Hindlimb muscle (tissue), 1 donor: ENCODE results near the gene GID8. TPM values are rescaled to one million over a fixed set of nuclear protein-coding genes. Genes with fewer than 3 reads are reported as not detected.
"Not testable (repeated sequence)": the region's sequence is repeated elsewhere in the genome, so short reads cannot be mapped to it uniquely, and the experiment has no call there.

ENCODE experiments used
- DNase-seq: peaks from one replicate; pipeline ENCODE4 v3.0.0-alpha.2; 2013
- polyA plus RNA-seq: library from polyadenylated mRNA; unstranded; fragments of 120-200 nt; gene quantifications from one replicate; pipeline ENCODE4 v1.2.1, GENCODE V29; 2013; ENCODE audit not compliant: insufficient read length

The GID8 gene
- polyA plus RNA-seq, 1 donor, result 30.3 TPM

DNA sequence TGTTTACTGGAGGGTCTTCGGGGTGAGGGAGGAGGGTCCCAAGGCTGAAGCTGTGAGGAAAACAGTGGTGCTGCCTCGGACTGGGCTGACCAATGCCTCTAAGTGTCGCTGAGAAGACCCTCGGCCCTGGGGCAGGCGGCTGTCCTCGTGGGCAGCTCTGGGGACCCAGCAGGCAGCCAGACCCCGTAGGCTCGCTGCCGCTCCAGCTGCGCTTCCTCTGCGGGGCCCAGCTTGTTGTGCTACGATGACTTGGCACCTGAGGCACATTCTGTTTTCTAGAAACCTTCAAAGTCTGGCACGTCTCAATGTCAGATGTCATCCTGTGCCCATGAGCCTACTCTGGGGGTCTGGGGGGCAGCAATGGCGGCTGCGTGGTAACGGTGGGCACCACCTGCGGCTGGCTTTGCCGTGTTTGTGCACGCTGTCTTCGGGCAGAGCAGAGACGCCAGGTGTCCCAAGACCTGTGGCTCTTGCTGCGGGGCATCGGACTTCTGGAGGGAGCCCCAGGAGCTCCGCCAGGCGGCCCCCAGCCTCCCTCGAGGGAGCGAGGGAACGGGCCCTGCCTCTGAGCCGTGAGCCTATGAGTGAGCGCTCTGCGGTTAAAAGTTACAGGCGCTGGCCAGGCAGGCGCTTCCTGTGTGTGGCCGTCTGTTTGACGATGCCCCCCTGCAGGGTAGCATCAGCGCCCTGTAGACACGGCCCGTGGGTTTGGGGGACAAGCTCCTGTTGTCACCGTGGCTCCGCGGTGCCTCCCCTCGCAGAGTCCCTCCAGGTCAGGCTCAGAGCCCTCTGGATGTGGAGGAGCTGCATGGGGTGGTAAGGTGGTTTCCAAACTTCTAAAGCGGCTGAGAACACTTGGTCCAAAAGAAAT lies 21.4 kb downstream of the GID8 start:
- no peak for DNase-seq

DNA sequence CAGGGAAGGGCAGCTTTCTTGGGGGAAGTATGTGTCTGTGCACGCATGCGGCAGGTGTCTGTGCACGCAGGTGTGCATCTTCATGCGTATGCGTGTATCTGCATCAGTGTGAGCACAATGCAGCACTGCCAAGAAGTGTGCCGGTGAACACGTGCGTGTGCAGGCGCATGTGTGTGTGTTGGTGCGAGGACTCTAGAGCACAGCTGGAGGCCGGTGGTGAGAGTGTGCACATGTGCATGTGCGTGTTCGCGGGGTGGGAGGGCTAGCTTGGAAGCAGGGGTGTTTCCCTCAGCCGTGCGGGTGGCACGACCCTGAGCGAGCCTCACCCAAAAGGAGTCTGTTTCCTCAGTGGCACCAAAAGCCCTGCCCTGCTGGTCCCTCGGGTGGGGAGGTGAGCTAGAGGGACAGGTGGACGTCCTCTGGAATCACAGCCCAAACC lies 22.1 kb downstream of the GID8 start:
- no peak for DNase-seq

DNA sequence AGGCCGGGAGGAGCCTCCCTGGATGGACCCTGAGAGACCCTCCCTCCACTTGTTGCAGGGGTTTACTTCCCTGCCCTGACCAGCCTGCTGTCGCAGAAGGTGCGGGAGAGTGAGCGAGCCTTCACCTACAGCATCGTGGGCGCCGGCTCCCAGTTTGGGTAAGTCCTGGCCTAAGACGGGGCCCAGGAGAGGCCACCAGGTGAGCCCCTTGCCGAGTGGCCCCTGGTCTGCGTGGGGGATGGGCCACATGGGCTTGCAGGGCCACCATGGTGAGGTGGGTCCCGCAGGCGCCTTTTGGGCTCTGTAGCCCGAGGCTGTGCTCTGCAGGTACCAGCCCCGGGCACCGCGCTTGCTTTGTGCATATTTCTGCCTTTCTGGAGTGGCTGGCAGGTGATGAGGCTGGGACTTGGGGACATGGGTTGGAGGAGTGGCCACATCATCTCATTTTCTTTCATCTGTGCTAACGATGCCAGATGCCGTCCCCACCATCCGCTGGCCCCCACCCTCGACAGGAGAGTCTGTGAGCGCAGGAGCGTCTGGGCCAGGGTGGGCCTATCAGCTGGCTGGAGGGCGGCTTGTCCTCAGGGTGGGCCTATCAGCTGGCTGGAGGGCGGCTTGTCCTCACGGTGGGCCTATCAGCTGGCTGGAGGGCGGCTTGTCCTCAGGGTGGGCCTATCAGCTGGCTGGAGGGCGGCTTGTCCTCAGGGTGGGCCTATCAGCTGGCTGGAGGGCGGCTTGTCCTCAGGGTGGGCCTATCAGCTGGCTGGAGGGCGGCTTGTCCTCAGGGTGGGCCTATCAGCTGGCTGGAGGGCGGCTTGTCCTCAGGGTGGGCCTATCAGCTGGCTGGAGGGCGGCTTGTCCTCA lies 22.7 kb downstream of the GID8 start:
- not testable (repeated sequence) for DNase-seq

GRCh38 chr20:62961310-62961783 lies 23.4 kb downstream of the GID8 start:
- no peak for DNase-seq

GRCh38 chr20:62961799-62962198 lies 23.9 kb downstream of the GID8 start:
- no peak for DNase-seq

DNA sequence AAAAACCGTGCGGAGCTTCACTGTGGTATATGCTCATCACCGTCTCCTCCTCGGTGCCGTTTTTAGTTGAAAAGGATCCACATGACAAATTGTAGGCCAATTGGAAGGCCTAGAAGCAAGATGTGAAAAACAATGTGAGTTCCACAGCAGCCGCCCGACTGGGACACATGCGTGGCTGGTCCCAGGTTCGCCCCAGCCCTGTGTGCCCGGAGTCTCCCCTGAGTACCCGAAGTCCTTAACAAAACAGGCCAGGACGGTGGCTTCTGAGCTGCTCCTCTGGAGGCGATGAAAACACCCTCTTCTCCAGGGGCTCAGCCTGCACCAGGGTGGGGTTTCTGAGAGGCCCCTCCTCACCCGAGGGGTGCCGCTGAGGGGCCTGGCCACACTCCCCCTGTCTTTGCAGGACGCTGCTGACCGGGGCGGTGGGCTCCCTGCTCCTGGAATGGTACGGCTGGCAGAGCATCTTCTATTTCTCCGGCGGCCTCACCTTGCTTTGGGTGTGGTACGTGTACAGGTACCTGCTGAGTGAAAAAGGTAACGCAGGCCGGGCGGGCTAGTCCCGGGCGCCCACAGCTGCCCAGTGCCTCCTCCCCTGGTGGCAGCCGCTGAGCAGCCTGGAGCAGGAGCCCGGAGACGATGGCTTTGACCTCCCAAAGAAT lies 24.4 kb downstream of the GID8 start:
- no peak for DNase-seq

DNA sequence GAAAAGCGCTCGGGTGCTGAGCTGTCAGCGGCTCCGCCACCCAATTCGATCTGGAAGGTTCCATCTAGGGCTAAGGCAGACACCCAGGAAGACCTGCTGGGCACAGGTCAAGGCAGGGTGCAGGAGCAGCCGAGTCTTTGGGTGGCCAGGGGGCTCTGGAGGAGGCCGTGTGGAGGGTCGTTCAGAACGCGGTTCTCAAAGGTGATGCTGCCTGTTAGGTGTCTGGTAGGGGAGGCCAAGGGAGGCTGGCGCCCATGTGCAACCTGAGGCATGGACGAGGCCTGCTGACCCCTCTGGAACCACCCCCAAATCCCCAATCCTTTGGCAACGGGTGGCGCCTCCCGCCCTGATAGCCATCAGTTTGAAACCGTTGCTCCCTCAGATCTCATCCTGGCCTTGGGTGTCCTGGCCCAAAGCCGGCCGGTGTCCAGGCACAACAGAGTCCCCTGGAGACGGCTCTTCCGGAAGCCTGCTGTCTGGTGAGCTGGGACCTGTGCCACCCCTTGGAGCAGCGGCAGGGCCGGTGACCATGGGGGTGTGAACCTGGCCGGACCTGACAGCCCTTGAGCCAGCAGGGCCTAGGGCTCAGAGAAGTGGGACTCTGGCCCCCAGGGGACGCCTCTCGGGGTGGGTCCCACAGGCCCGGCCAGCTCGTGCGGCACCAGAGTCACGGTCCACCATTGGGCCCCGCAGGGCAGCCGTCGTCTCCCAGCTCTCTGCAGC lies 25.1 kb downstream of the GID8 start:
- DNase-seq, result no peak

- no peak for DNase-seq
Measured at GRCh38 chr20:62963614-62964397, 25.9 kb downstream of the GID8 start.

GRCh38 chr20:62964700-62965099 lies 26.8 kb downstream of the GID8 start:
- DNase-seq, result peak; percentile 36

DNA sequence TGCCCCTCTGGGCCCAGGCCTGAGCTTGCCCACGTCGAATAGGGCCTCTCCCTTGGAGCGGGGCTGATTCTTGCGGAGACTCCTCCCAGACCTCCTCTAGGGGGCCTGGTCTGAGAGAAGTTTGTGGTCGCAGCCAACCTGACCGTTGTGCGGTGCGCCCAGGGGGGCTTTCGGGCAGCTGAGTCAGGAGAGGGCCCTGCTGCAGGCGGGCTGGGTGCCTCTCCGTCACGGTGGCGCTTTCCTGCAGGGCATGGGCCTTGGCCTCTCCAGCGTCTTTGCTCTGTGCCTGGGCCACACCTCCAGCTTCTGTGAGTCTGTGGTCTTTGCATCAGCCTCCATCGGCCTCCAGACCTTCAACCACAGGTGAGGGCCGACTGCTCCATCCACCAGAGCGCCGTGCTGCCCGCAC lies 27.4 kb downstream of the GID8 start:
- DNase-seq, result no peak

GRCh38 chr20:62966212-62967148 lies 28.5 kb downstream of the GID8 start:
- no peak for DNase-seq

DNA sequence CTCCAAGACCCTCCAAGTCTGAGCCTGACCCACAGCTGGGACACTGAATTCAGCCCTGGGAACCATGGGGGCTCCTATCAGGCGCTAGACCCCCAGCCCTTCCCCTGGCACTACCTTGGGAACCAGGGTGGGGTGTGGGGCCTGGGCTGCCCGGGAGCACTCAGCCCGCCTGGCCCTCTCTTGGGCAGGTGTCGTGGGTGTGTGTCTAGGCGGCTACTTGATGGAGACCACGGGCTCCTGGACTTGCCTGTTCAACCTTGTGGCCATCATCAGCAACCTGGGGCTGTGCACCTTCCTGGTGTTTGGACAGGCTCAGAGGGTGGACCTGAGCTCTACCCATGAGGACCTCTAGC lies 29.2 kb downstream of the GID8 start:
- DNase-seq, result no peak

GRCh38 chr20:62967628-62968351 lies 29.8 kb downstream of the GID8 start:
- DNase-seq, result no peak

DNA sequence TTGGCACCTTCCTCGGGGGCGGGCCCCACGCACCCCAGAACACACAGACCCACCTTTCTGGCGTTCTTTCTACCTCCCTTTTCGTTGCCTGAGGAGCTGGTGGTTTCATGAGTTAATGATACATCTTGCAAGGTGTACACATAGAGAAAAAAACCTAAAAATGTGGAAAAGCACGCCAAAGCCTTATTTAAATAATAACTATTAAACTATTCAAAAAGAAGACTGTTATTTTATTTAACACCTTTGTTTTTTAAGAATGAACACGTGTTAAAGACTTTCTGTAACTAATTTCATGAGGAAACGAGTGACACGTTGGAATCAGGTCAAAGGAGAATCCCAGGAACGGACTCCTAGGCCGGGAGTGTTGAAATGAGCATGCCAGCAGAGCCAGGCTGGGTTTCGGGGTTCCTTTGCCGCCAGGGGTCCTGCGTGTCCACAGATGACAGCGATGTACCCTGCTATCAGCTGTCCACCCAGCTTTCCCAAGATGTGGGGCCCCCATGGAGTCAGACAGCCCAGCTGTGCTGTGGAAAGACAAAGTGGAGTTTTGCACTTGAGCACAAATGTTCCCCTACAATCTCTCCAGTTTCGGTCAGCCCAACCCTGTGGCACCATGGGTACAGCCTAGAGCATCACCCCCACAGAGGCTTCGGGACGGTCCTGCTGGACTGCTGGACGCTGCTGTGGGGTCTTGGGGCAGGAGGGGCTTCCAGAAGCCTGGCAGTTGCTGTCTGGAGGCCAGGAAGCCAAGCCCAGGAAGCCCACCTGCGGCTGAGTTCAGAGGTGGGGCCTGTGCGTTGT lies 30.6 kb downstream of the GID8 start:
- DNase-seq, result no peak

DNA sequence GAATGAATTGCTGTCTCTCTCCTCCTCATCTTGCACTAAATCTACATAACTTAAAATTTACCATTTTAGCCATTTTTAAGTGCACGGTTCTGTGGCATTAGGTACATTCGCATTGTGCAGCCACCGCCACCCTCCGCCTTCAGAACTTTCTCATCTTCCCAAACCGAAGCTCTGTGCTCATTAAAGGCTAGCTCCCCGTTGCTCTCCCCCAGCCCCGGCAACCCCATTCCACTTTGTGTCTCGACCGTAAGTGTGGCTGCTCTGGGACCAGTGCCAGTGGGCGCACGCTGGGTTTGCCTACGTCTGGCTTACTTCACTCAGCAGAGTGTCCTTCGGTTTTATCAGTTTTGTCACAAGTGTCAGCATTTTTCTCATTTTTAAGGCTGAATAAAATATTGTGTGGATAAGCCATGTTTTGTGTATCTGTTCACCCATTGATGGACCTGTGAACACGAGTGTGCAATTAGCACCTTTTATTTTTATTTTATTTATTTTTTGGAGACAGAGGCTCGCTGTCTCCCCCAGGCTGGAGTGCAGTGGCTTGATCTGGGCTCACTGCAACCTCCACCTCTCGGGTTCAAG lies 31.3 kb downstream of the GID8 start:
- DNase-seq, result no peak

DNA sequence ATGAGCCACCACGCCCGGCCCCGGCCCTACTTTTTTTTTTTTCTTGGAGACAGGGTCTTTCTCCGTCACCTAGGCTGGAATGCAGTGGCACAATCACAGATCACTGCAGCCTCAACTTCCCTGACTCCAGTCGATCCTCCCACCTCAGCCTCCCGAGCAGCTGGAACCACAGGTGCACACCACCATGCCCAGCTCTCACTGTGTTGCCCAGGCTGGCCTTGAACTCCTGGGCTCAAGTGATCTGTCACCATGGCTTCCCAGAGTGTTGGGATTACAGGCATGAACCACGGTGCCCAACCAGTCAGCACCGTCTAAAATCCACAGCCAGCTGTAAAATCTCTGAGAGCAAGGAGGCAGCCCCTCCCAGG lies 32.0 kb downstream of the GID8 start:
- no peak for DNase-seq

GRCh38 chr20:62970307-62971210 lies 32.6 kb downstream of the GID8 start:
- DNase-seq, result no peak
